Fibroblast of lung (primary cell): Measurements from ENCODE around the gene NTN4. TPM values are rescaled to one million over a fixed set of nuclear protein-coding genes. Genes with fewer than 3 reads are reported as not detected.
A peak's percentile ranks its signal among the peaks of the same experiment; 100 is the strongest.

Experiments used
- DNase-seq, 2 donors: peaks; one replicate each; pipeline versions ENCODE4 v3.0.0 to v3.0.0-alpha.2; 2010; ENCODE audit warnings: low read depth in 2 of 2
- H2AFZ ChIP-seq: 2 replicates; pipeline ENCODE4 v1.5.1; 2012; ENCODE audit warnings: low read length, control low read depth, inconsistent platforms
- H3K27ac ChIP-seq: 2 replicates; pipeline ENCODE4 v1.5.1; 2011; ENCODE audit warnings: low read length, control low read depth; ENCODE audit not compliant: insufficient read depth
- H3K27me3 ChIP-seq: 2 replicates; pipeline ENCODE4 v1.5.1; 2011; ENCODE audit warnings: mild to moderate bottlenecking, low read length; ENCODE audit not compliant: control insufficient read depth, insufficient read depth
- H3K36me3 ChIP-seq: 2 replicates; pipeline ENCODE4 v1.5.1; 2011; ENCODE audit warnings: low read length; ENCODE audit not compliant: control insufficient read depth, insufficient read depth
- H3K4me1 ChIP-seq: 2 replicates; pipeline ENCODE4 v1.5.1; 2011; ENCODE audit warnings: low read length; ENCODE audit not compliant: control insufficient read depth, insufficient read depth; ENCODE audit errors: extremely low read depth
- H3K4me2 ChIP-seq: 2 replicates; pipeline ENCODE4 v1.5.1; 2011; ENCODE audit warnings: low read length, control low read depth; ENCODE audit not compliant: insufficient read depth; ENCODE audit errors: extremely low read depth
- H3K4me3 ChIP-seq, 4 experiments: fragments of 200-600 bp in 1 of 4; sonication (generic) in 1 of 4; replicated peaks in 1 of 4; 2 replicates each; pipeline ENCODE4 v1.5.1; 2011 to 2016; ENCODE audit warnings: low read length in 4 of 4, low read depth in 3 of 4, mild to moderate bottlenecking in 3 of 4, control low read depth in 2 of 4, inconsistent platforms in 1 of 4, mixed read lengths in 1 of 4; ENCODE audit not compliant: insufficient read depth in 1 of 4; ENCODE audit errors: control extremely low read depth in 1 of 4
- H3K79me2 ChIP-seq: 2 replicates; pipeline ENCODE4 v1.5.1; 2012; ENCODE audit warnings: mild to moderate bottlenecking, low read length, inconsistent platforms; ENCODE audit not compliant: control insufficient read depth, insufficient read depth
- H3K9ac ChIP-seq: 2 replicates; pipeline ENCODE4 v1.5.1; 2011; ENCODE audit warnings: mild to moderate bottlenecking, low read length, control low read depth; ENCODE audit not compliant: insufficient read depth
- H3K9me3 ChIP-seq: 2 replicates; pipeline ENCODE4 v1.5.1; 2012; ENCODE audit warnings: low read depth, low read length; ENCODE audit not compliant: control insufficient read depth, insufficient read depth
- H4K20me1 ChIP-seq: 2 replicates; pipeline ENCODE4 v1.5.1; 2011; ENCODE audit warnings: low read length; ENCODE audit not compliant: control insufficient read depth, insufficient read depth; ENCODE audit errors: extremely low read depth
- EZH2 ChIP-seq: IDR thresholded peaks from 2 replicates; pipeline ENCODE4 v1.5.1; 2012; ENCODE audit warnings: low read length, control low read depth, mild to moderate bottlenecking; ENCODE audit errors: missing control alignments
- polyA plus RNA-seq, 2 donors: library from polyadenylated mRNA; depleted of rRNA in 1 of 2; stranded (reverse) in 1 of 2; unstranded in 1 of 2; fragments of >200 nt; gene quantifications; 2 replicates each; pipeline ENCODE4 v1.2.1, GENCODE V29; 2011 to 2012; ENCODE audit warnings: missing spikeins in 1 of 2
- total RNA-seq: library from RNA; depleted of rRNA; stranded (reverse); fragments of >200 nt; gene quantifications from 2 replicates; pipeline ENCODE4 v1.2.1, GENCODE V29; 2014
- TF ChIP-seq, protein P1 (sequence below), 2 donors: IDR thresholded peaks in 1 of 2; conservative IDR thresholded peaks in 1 of 2; 1 replicate in 1 of 2; 2 replicates in 1 of 2; pipeline ENCODE4 v1.5.1; 2011 to 2012; ENCODE audit warnings: low read length in 2 of 2, control low read depth in 1 of 2, inconsistent platforms in 1 of 2, low read depth in 1 of 2, mild to moderate bottlenecking in 1 of 2

NTN4 gene
- total and polyA plus RNA-seq, 2 donors (not counting 1 experiment from before 2014, with no cell fraction given), result 28.6 to 170 TPM

- H4K20me1 ChIP-seq, result no peaks in the 10 kb centered on the region
- no peak overlapping the region for H3K4me3 ChIP-seq
- no peak overlapping the region for H3K27ac ChIP-seq
These were observed 138.9 kb downstream of the NTN4 start for GRCh38 chr12:95651681-95652080.

DNA sequence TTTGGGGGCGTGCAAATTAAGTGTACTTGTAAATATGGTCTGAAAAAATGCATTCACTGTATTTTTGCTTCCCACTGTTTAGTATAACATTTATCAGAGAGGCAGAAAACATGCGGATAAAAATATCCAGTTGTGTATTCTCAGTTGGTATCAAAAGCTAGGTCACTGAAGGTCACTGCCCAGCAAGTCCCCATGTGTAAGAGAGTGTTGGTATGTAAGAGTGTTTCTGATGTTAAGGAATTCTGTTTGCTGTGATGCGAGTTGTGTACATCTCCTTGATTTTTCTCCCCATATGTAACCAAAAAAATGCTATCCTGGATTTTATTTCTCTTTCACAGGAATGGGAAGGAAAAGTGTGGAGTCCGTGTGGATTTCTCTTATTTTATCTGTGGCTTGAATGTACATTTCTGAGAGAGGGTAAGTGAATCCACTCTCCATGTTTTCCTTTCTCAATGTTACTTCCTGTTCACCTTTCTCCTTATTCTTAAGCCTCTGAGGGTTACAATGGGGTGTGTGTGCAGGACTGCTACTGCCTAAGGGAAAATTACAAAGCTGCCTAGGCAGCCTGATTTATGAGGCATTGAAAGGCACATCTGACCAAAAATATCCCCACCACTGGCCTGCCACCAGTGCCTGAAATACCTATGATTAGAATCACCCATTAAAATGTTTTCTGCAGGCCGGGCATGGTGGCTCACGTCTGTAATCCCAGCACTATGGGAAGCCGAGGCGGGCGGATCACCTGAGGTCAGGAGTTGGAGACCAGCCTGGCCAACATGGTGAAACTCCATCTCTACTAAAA is 141.4 kb downstream of the NTN4 start:
- no peaks in the 10 kb centered on the region for H4K20me1 ChIP-seq
- peaks cover 7% of the 10 kb centered on the region for H3K4me1 ChIP-seq
- no peaks in the 10 kb centered on the region for H3K9me3 ChIP-seq
- no peak overlapping the region for H3K4me3 ChIP-seq
- H3K27ac ChIP-seq, result no peak overlapping the region
- no peaks in the 10 kb centered on the region for H3K36me3 ChIP-seq
- H3K27me3 ChIP-seq, result no peaks in the 10 kb centered on the region
- H3K9ac ChIP-seq, result no peak overlapping the region
- DNase-seq, result peak; percentile 7 to 45
- TF ChIP-seq EZH2, result no peak
- TF ChIP-seq, protein P1, sequence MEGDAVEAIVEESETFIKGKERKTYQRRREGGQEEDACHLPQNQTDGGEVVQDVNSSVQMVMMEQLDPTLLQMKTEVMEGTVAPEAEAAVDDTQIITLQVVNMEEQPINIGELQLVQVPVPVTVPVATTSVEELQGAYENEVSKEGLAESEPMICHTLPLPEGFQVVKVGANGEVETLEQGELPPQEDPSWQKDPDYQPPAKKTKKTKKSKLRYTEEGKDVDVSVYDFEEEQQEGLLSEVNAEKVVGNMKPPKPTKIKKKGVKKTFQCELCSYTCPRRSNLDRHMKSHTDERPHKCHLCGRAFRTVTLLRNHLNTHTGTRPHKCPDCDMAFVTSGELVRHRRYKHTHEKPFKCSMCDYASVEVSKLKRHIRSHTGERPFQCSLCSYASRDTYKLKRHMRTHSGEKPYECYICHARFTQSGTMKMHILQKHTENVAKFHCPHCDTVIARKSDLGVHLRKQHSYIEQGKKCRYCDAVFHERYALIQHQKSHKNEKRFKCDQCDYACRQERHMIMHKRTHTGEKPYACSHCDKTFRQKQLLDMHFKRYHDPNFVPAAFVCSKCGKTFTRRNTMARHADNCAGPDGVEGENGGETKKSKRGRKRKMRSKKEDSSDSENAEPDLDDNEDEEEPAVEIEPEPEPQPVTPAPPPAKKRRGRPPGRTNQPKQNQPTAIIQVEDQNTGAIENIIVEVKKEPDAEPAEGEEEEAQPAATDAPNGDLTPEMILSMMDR (conservative IDR thresholded peaks at IDR 0.05 in 1 of 2, IDR thresholded peaks at IDR 0.05 in 1 of 2; ENCODE audit: low read depth in 1 of 2, low read length in 2 of 2), result no peak
- no peaks in the 10 kb centered on the region for H3K79me2 ChIP-seq
- no peak overlapping the region for H2AFZ ChIP-seq
- H3K4me2 ChIP-seq, result no peak overlapping the region

More at GRCh38 chr12:95651681-95652080, 138.9 kb downstream of the NTN4 start:
- Histone ChIP-seq H2AFZ (no peak overlapping the region), H3K9me3 (no peaks in the 10 kb centered on the region), H3K9ac (no peak overlapping the region), H3K4me1 (peaks cover 10% of the 10 kb centered on the region), H3K79me2 (no peaks in the 10 kb centered on the region), H3K27me3 (no peaks in the 10 kb centered on the region), H3K36me3 (no peaks in the 10 kb centered on the region), H3K4me2 (no peak overlapping the region)
- TF ChIP-seq EZH2, result no peak
- TF ChIP-seq, protein P1 (conservative IDR thresholded peaks at IDR 0.05 in 1 of 2, IDR thresholded peaks at IDR 0.05 in 1 of 2; ENCODE audit: low read depth in 1 of 2, low read length in 2 of 2), result no peak
- no peak for DNase-seq

DNA sequence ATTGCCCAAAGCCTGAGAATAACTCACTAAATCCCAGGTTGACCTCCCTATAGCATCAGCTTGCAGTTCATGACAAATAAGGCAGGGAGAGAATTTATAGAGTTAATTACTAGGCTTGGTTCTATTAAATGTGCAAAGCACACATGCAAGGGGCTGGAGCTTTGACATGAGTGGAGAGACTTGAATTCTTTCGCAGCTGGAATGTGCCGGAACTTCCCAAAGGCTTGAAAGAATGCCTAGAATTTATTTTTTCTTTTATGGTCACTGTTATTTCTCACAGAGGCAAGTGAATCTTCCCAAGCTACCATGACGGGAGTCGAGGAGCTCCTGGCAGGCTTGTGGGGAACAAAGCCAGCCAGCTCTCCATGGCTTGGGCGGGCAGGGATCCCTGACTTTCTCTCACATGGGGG is 143.8 kb downstream of the NTN4 start:
- Histone ChIP-seq H3K9ac (no peak overlapping the region), H3K4me2 (no peak overlapping the region), H4K20me1 (no peaks in the 10 kb centered on the region), H3K27me3 (no peaks in the 10 kb centered on the region), H2AFZ (no peak overlapping the region), H3K9me3 (no peaks in the 10 kb centered on the region), H3K27ac (peak overlapping the region; percentile 65), H3K79me2 (no peaks in the 10 kb centered on the region), H3K4me1 (peaks cover 3% of the 10 kb centered on the region), H3K36me3 (no peaks in the 10 kb centered on the region), H3K4me3 (no peak overlapping the region)
- peak in 1 of 2 donors; percentile 83 for DNase-seq
- TF ChIP-seq EZH2, result no peak
- TF ChIP-seq, protein P1 (conservative IDR thresholded peaks at IDR 0.05 in 1 of 2, IDR thresholded peaks at IDR 0.05 in 1 of 2; ENCODE audit: low read depth in 1 of 2, low read length in 2 of 2), result no peak
